ENCODE measurements around the gene SUCLG1. TPM values are rescaled to one million over a fixed set of nuclear protein-coding genes. Genes with fewer than 3 reads are reported as not detected.

The SUCLG1 gene
- polyA plus RNA-seq (2013, experiment 1 of 2) = 68.4 TPM
- polyA plus RNA-seq (2013, experiment 2 of 2) = 63.9 TPM

DNA sequence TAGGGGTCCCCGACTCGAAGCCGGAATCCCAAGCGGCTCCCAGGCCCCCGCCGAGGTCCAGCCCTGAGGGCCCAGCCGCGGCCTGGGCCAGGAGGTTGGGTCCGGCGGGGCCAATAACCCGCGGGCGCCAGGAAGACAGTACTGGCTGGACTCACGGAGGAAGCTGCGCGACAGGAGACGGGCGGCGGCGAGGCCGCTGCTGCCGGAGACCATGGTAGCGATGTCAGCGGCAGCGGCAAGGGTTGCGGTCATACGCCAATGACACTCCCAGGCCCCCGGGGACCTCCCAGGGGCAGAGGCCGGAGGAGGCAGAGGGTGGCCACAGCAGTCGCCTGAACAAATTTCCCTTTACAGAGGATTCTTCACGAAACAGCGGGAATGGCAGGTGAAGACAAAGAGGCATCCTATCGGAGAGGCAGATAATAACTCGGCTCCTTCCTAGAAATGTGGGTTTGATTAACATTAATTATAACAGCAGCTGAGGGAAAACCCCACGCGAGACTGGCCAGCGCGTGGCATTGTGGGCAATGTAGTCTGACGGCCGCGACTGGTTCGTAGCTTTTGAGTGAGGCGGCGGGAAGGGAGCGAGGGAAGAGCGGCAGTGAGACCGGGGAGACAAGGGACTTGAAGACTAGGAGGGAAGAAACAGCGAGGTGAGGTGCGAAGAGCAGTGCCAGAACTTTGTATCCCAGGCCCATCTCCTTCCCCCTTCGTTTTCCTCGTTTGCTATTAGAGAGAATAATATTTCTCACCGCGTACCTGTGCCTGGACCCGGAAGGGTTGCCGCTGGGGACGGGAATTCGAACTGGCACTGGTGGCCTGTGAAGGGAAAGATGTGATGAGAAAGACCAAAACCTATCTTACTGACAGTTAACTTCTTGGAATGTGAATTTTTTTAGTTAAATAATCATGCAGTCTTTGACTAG, at the start of gene SUCLG1:
Gene SUCLG1, minus strand, starts transcription at position 263 of the 926 bp plus-strand sequence. Its CDS starts 11 bp downstream, at position 252.
- Histone ChIP-seq H3K4me1 (ENCODE audit: control insufficient read depth, insufficient read depth, low read length, poor library complexity, severe bottlenecking) (peaks cover 7% of the 10 kb centered on the region), H3K36me3 (ENCODE audit: control insufficient read depth, insufficient read depth, low read length) (no peaks in the 10 kb centered on the region), H3K9me3 (ENCODE audit: control insufficient read depth, low read length) (peaks cover 6% of the 10 kb centered on the region), H3K27ac (ENCODE audit: low read depth, low read length, severe bottlenecking) (peak within 1 kb of the TSS; percentile 80), H3K4me3 (ENCODE audit: extremely low read depth, insufficient read depth, low read length, poor library complexity, severe bottlenecking) (peak within 1 kb of the TSS; percentile 99)
- 0% methylated on average over 42 to 51 of the region's 57 CpGs for WGBS, 2 experiments (ENCODE audit: insufficient coverage in 2 of 2)

GRCh38 chr2:84498150-84498799, 39.2 kb upstream of the SUCLG1 start:
- H3K9me3 ChIP-seq (ENCODE audit: control insufficient read depth, low read length) = no peaks in the 10 kb centered on the region
- no peaks in the 10 kb centered on the region for H3K4me1 ChIP-seq (ENCODE audit: control insufficient read depth, insufficient read depth, low read length, poor library complexity, severe bottlenecking)
- no peaks in the 10 kb centered on the region for H3K36me3 ChIP-seq (ENCODE audit: control insufficient read depth, insufficient read depth, low read length)
- no peak overlapping the region for H3K27ac ChIP-seq (ENCODE audit: low read depth, low read length, severe bottlenecking)
- H3K4me3 ChIP-seq (ENCODE audit: extremely low read depth, insufficient read depth, low read length, poor library complexity, severe bottlenecking) = no peak overlapping the region

DNA sequence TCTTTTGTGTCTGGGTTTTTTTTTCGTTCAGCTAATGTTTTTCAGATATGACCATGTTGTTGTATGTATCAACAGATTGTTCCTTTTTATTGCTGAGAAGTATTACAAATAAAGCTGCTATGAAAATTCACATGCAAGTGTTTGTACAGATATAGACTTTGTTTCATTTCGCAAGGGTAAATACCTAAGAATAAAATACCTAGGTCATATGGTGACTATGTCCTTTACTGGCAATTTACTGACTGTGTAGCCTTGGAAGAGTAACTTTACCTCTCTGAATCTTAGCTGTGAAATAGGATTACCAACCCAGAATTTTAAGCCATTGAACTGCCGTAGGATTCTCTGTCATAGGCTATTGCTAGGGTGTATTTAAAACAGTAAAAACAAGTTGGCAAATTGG, 38.2 kb upstream of the SUCLG1 start:
- Histone ChIP-seq H3K9me3 (ENCODE audit: control insufficient read depth, low read length) (no peaks in the 10 kb centered on the region), H3K36me3 (ENCODE audit: control insufficient read depth, insufficient read depth, low read length) (no peaks in the 10 kb centered on the region), H3K4me3 (ENCODE audit: extremely low read depth, insufficient read depth, low read length, poor library complexity, severe bottlenecking) (no peak overlapping the region), H3K27ac (ENCODE audit: low read depth, low read length, severe bottlenecking) (no peak overlapping the region), H3K4me1 (ENCODE audit: control insufficient read depth, insufficient read depth, low read length, poor library complexity, severe bottlenecking) (no peaks in the 10 kb centered on the region)
- WGBS, 2 experiments (ENCODE audit: insufficient coverage in 2 of 2) = 86 to 100% methylated on average over 1 of the region's 3 CpGs

GRCh38 chr2:84496386-84496785, 37.3 kb upstream of the SUCLG1 start:
- H3K36me3 ChIP-seq (ENCODE audit: control insufficient read depth, insufficient read depth, low read length) = no peaks in the 10 kb centered on the region
- H3K27ac ChIP-seq (ENCODE audit: low read depth, low read length, severe bottlenecking) = no peak overlapping the region
- no peaks in the 10 kb centered on the region for H3K9me3 ChIP-seq (ENCODE audit: control insufficient read depth, low read length)
- no peak overlapping the region for H3K4me3 ChIP-seq (ENCODE audit: extremely low read depth, insufficient read depth, low read length, poor library complexity, severe bottlenecking)
- H3K4me1 ChIP-seq (ENCODE audit: control insufficient read depth, insufficient read depth, low read length, poor library complexity, severe bottlenecking) = no peaks in the 10 kb centered on the region

- Histone ChIP-seq H3K9me3 (ENCODE audit: control insufficient read depth, low read length) (no peaks in the 10 kb centered on the region), H3K27ac (ENCODE audit: low read depth, low read length, severe bottlenecking) (no peak overlapping the region), H3K4me3 (ENCODE audit: extremely low read depth, insufficient read depth, low read length, poor library complexity, severe bottlenecking) (no peak overlapping the region), H3K36me3 (ENCODE audit: control insufficient read depth, insufficient read depth, low read length) (no peaks in the 10 kb centered on the region), H3K4me1 (ENCODE audit: control insufficient read depth, insufficient read depth, low read length, poor library complexity, severe bottlenecking) (no peaks in the 10 kb centered on the region)
- WGBS, 2 experiments (ENCODE audit: insufficient coverage in 2 of 2) = 58 to 87% methylated on average over 3 of the region's 8 CpGs
These were observed 36.6 kb upstream of the SUCLG1 start for GRCh38 chr2:84495539-84496146.

DNA sequence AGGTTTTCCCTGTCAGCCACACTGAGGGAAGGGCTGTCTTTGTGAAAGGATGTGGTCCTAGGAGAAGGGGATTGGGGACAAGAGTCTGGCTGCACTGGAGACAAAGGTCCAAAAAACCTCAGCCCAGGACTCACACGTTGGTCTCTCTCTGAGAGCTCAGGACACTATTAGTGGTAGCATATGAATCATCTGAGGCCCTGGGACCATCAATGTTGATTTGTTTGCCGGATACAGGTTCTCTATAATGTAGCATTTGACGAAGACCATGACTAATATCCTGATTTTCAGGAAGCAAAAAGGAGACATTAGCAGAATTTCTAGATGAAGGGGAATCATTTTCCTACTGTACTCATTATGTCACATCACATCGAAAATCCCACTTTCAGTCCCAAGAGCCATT, 35.0 kb upstream of the SUCLG1 start:
- Histone ChIP-seq H3K4me3 (ENCODE audit: extremely low read depth, insufficient read depth, low read length, poor library complexity, severe bottlenecking) (no peak overlapping the region), H3K4me1 (ENCODE audit: control insufficient read depth, insufficient read depth, low read length, poor library complexity, severe bottlenecking) (no peaks in the 10 kb centered on the region), H3K9me3 (ENCODE audit: control insufficient read depth, low read length) (no peaks in the 10 kb centered on the region), H3K36me3 (ENCODE audit: control insufficient read depth, insufficient read depth, low read length) (no peaks in the 10 kb centered on the region), H3K27ac (ENCODE audit: low read depth, low read length, severe bottlenecking) (no peak overlapping the region)
- WGBS, 2 experiments (ENCODE audit: insufficient coverage in 2 of 2) = 80 to 95% methylated on average over 3 of the region's 4 CpGs

DNA sequence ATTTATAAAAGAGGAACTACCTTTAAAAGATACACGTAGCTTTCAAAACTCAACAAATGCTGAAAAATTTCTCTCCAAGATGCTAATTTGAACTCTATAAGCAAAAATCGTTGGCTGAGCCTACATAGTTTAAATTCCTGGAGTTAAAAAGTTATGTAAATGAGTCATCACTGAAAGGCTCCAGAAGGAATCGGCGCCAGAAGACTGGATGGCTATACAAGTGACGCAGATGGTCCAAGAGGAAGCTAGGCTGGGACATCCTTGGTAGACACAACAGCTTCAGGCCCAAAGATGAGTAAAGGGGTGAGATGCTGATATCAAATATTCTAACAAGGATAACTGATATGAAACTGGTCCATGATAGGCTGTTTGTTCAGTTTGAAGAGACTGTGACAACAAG, 34.4 kb upstream of the SUCLG1 start:
- Histone ChIP-seq H3K4me3 (ENCODE audit: extremely low read depth, insufficient read depth, low read length, poor library complexity, severe bottlenecking) (no peak overlapping the region), H3K9me3 (ENCODE audit: control insufficient read depth, low read length) (no peaks in the 10 kb centered on the region), H3K27ac (ENCODE audit: low read depth, low read length, severe bottlenecking) (no peak overlapping the region), H3K4me1 (ENCODE audit: control insufficient read depth, insufficient read depth, low read length, poor library complexity, severe bottlenecking) (no peaks in the 10 kb centered on the region), H3K36me3 (ENCODE audit: control insufficient read depth, insufficient read depth, low read length) (no peaks in the 10 kb centered on the region)
- 64 to 85% methylated on average over 4 of the region's 5 CpGs for WGBS, 2 experiments (ENCODE audit: insufficient coverage in 2 of 2)

GRCh38 chr2:84492571-84492970, 33.5 kb upstream of the SUCLG1 start:
- Histone ChIP-seq H3K9me3 (ENCODE audit: control insufficient read depth, low read length) (no peaks in the 10 kb centered on the region), H3K4me1 (ENCODE audit: control insufficient read depth, insufficient read depth, low read length, poor library complexity, severe bottlenecking) (no peaks in the 10 kb centered on the region), H3K27ac (ENCODE audit: low read depth, low read length, severe bottlenecking) (no peak overlapping the region), H3K36me3 (ENCODE audit: control insufficient read depth, insufficient read depth, low read length) (no peaks in the 10 kb centered on the region), H3K4me3 (ENCODE audit: extremely low read depth, insufficient read depth, low read length, poor library complexity, severe bottlenecking) (no peak overlapping the region)
- WGBS, 2 experiments (ENCODE audit: insufficient coverage in 2 of 2) = 83% methylated on average over 1 of the region's 1 CpG; no CpG with 5 or more reads in 1 of the 2 experiments

- Histone ChIP-seq H3K27ac (ENCODE audit: low read depth, low read length, severe bottlenecking) (no peak overlapping the region), H3K4me3 (ENCODE audit: extremely low read depth, insufficient read depth, low read length, poor library complexity, severe bottlenecking) (no peak overlapping the region), H3K4me1 (ENCODE audit: control insufficient read depth, insufficient read depth, low read length, poor library complexity, severe bottlenecking) (no peaks in the 10 kb centered on the region), H3K36me3 (ENCODE audit: control insufficient read depth, insufficient read depth, low read length) (no peaks in the 10 kb centered on the region), H3K9me3 (ENCODE audit: control insufficient read depth, low read length) (no peaks in the 10 kb centered on the region)
- 87 to 89% methylated on average over 6 of the region's 6 CpGs for WGBS, 2 experiments (ENCODE audit: insufficient coverage in 2 of 2)
These were observed 32.7 kb upstream of the SUCLG1 start for GRCh38 chr2:84491741-84492140.

- Histone ChIP-seq H3K36me3 (ENCODE audit: control insufficient read depth, insufficient read depth, low read length) (no peaks in the 10 kb centered on the region), H3K4me1 (ENCODE audit: control insufficient read depth, insufficient read depth, low read length, poor library complexity, severe bottlenecking) (no peaks in the 10 kb centered on the region), H3K27ac (ENCODE audit: low read depth, low read length, severe bottlenecking) (no peak overlapping the region), H3K4me3 (ENCODE audit: extremely low read depth, insufficient read depth, low read length, poor library complexity, severe bottlenecking) (no peak overlapping the region), H3K9me3 (ENCODE audit: control insufficient read depth, low read length) (no peaks in the 10 kb centered on the region)
- WGBS, 2 experiments (ENCODE audit: insufficient coverage in 2 of 2) = 80% methylated on average over 1 of the region's 2 CpGs; no CpG with 5 or more reads in 1 of the 2 experiments
These were observed 32.2 kb upstream of the SUCLG1 start for GRCh38 chr2:84491256-84491655.

Measured in mesodermal cell (in vitro differentiated cells).